SH-SY5Y (cell line): Measurements from ENCODE around the gene ARMC3.

ENCODE experiments used
- GATA2 ChIP-seq: IDR thresholded peaks from 2 replicates; pipeline ENCODE4 v1.6.1; 2011; ENCODE audit warnings: mild to moderate bottlenecking, low read depth, low read length
- GATA3 ChIP-seq: IDR thresholded peaks from 2 replicates; pipeline ENCODE4 v1.6.1; 2011; ENCODE audit warnings: low read depth, mild to moderate bottlenecking, low read length, moderate library complexity

GRCh38 chr10:22932626-22933370 lies 4.9 kb downstream of the ARMC3 start:
- TF ChIP-seq GATA2 (no peak), GATA3 (no peak)
